Smooth muscle cell (in vitro differentiated cells): Measurements from ENCODE around the gene TSC22D4. TPM values are rescaled to one million over a fixed set of nuclear protein-coding genes. Genes with fewer than 3 reads are reported as not detected.

Experiments
- DNase-seq: peaks from one replicate; lab custom pipeline; 2025; ENCODE audit not compliant: unreplicated experiment; lab: John Stamatoyannopoulos, UW
- H2AFZ ChIP-seq: fragments of 200-600 bp; sonication (generic); 2 replicates; pipeline ENCODE4 v1.6.0; 2016; ENCODE audit warnings: antibody characterized with exemption, low read depth, mild to moderate bottlenecking
- H3F3A ChIP-seq: fragments of 200-600 bp; sonication (generic); 2 replicates; pipeline ENCODE4 v1.6.0; 2017; ENCODE audit warnings: antibody characterized with exemption, low read depth
- H3K27ac ChIP-seq: fragments of 200-600 bp; sonication (generic); 2 replicates; pipeline ENCODE4 v1.5.1; 2016; ENCODE audit warnings: low read depth, mild to moderate bottlenecking
- H3K27me3 ChIP-seq: fragments of 200-600 bp; sonication (generic); 2 replicates; pipeline ENCODE4 v1.6.1; 2016; ENCODE audit warnings: low read depth, mild to moderate bottlenecking
- H3K36me3 ChIP-seq: fragments of 200-600 bp; sonication (generic); 2 replicates; pipeline ENCODE4 v1.5.1; 2016; ENCODE audit warnings: low read depth
- H3K4me1 ChIP-seq: fragments of 200-600 bp; sonication (generic); 2 replicates; pipeline ENCODE4 v1.5.1; 2016; ENCODE audit warnings: low read depth
- H3K4me2 ChIP-seq: fragments of 200-600 bp; sonication (generic); 2 replicates; pipeline ENCODE4 v1.6.0; 2016; ENCODE audit warnings: mild to moderate bottlenecking
- H3K4me3 ChIP-seq: fragments of 200-600 bp; sonication (generic); 2 replicates; pipeline ENCODE4 v1.5.1; 2016; ENCODE audit warnings: mild to moderate bottlenecking
- H3K79me2 ChIP-seq: fragments of 200-600 bp; sonication (generic); 2 replicates; pipeline ENCODE4 v1.6.0; 2016; ENCODE audit warnings: low read depth, mild to moderate bottlenecking
- H3K9ac ChIP-seq: fragments of 200-600 bp; sonication (generic); 2 replicates; pipeline ENCODE4 v1.6.0; 2016; ENCODE audit warnings: low read depth
- H3K9me3 ChIP-seq: fragments of 200-600 bp; sonication (generic); replicated peaks from 2 replicates; pipeline ENCODE4 v1.5.1; 2016; ENCODE audit warnings: low read depth
- H4K20me1 ChIP-seq: fragments of 200-600 bp; sonication (generic); 2 replicates; pipeline ENCODE4 v1.6.0; 2016; ENCODE audit warnings: low read depth
- CTCF ChIP-seq: fragments of 200-600 bp; sonication (generic); IDR thresholded peaks from 2 replicates; pipeline ENCODE4 v1.5.1; 2017; ENCODE audit warnings: borderline replicate concordance, mild to moderate bottlenecking, antibody characterized with exemption; ENCODE audit not compliant: insufficient read depth, poor library complexity, severe bottlenecking
- WGBS: methylation state at CpG from one replicate; pipeline ENCODE4 v1.1.7; 2016; ENCODE audit warnings: low lambda C conversion rate; 5-methylcytosine and 5-hydroxymethylcytosine counted together
- polyA plus RNA-seq: library from polyadenylated mRNA; unstranded; fragments of >200 nt; fragmentation: Nextera tagmentation; extraction: Ambion mirVana; gene quantifications from 2 replicates; pipeline ENCODE4 v1.2.1, GENCODE V29; 2016
- total RNA-seq: library from RNA; depleted of rRNA; stranded (reverse); fragments of >200 nt; gene quantifications from 2 replicates; pipeline ENCODE4 v1.2.3, GENCODE V29; 2014

The TSC22D4 gene
- total and polyA plus RNA-seq, 2 experiments from 2014 or later: 20.0 to 51.1 TPM

- peak overlapping the region; percentile 90 for H3K4me3 ChIP-seq
- peak overlapping the region; percentile 99 for H3K4me2 ChIP-seq
- no peaks in the 10 kb centered on the region for H3K9me3 ChIP-seq
- TF ChIP-seq CTCF: no peak
- peaks cover 36% of the 10 kb centered on the region for H4K20me1 ChIP-seq
- no peaks in the 10 kb centered on the region for H3K36me3 ChIP-seq
- H3K27ac ChIP-seq: no peak overlapping the region
- no peaks in the 10 kb centered on the region for H3K27me3 ChIP-seq
- H3F3A ChIP-seq: no peaks in the 10 kb centered on the region
- H3K4me1 ChIP-seq: peaks cover 16% of the 10 kb centered on the region
- peak overlapping the region; percentile 83 for H3K9ac ChIP-seq
- 56% methylated on average over 23 of the region's 30 CpGs for WGBS
- peaks cover 31% of the 10 kb centered on the region for H3K79me2 ChIP-seq
- H2AFZ ChIP-seq: no peak overlapping the region
- no peak for DNase-seq
These were observed 1.8 kb downstream of the TSC22D4 start for GRCh38 chr7:100476903-100477870.

DNA sequence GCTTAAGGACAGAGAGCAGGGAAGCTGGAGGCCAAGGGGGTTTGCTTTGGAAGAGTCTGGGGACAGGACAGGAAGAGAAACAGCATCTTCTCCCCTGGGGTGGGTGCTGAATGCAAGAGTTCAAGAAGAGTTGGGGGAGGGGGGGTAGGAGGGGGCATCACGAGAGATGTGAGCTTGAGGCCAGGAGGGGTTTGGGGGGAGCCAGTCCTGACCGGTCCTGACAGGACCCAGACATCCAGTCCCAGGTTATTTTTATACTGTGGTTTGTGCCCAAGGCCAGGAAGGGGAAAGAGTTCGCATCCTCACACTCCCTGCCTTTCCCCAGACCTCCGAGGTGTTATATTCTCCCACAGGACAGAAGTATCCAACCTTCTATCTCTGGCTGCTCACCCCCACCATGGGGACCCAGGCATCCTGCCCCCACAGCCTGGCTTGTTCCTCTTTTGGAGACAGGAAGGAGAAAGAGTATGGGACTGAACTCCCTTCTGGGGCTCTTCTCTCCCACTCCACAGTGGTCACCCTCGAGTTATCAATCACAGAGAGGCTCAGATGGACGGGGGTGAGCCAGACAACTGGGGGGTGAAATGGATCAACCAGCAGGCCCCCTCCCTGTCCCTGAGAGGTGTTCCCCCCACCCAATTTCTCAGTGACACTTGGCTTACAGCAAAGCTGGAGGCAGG is 2.8 kb downstream of the TSC22D4 start:
- H3K4me3 ChIP-seq: peak overlapping the region; percentile 90

GRCh38 chr7:100475549-100475948 is 3.5 kb downstream of the TSC22D4 start:
- peaks cover 31% of the 10 kb centered on the region for H3K79me2 ChIP-seq
- WGBS: 67% methylated on average over 9 of the region's 9 CpGs
- peaks cover 47% of the 10 kb centered on the region for H4K20me1 ChIP-seq
- no peaks in the 10 kb centered on the region for H3K27me3 ChIP-seq
- H3K4me1 ChIP-seq: peaks cover 16% of the 10 kb centered on the region
- H3F3A ChIP-seq: no peaks in the 10 kb centered on the region
- no peak for DNase-seq
- no peak overlapping the region for H2AFZ ChIP-seq
- peak overlapping the region; percentile 23 for H3K4me3 ChIP-seq
- no peak for TF ChIP-seq CTCF
- no peak overlapping the region for H3K27ac ChIP-seq
- no peaks in the 10 kb centered on the region for H3K36me3 ChIP-seq
- no peak overlapping the region for H3K9ac ChIP-seq
- H3K9me3 ChIP-seq: no peaks in the 10 kb centered on the region
- H3K4me2 ChIP-seq: peak overlapping the region; percentile 99

More for the DNA sequence above, 2.8 kb downstream of the TSC22D4 start:
- TF ChIP-seq CTCF: no peak
- no peaks in the 10 kb centered on the region for H3K9me3 ChIP-seq
- WGBS: 41% methylated on average over 6 of the region's 6 CpGs
- no peaks in the 10 kb centered on the region for H3K36me3 ChIP-seq
- H3K4me2 ChIP-seq: peak overlapping the region; percentile 99
- no peaks in the 10 kb centered on the region for H3K27me3 ChIP-seq
- peaks cover 31% of the 10 kb centered on the region for H3K79me2 ChIP-seq
- H3K9ac ChIP-seq: no peak overlapping the region
- H3K4me1 ChIP-seq: peaks cover 16% of the 10 kb centered on the region
- no peak for DNase-seq
- H2AFZ ChIP-seq: no peak overlapping the region
- H3F3A ChIP-seq: no peaks in the 10 kb centered on the region
- H3K27ac ChIP-seq: no peak overlapping the region
- peaks cover 43% of the 10 kb centered on the region for H4K20me1 ChIP-seq
